Liver (tissue), 9 donors: ENCODE measurements around the gene CYP20A1. TPM values are rescaled to one million over a fixed set of nuclear protein-coding genes. Genes with fewer than 3 reads are reported as not detected.

Source experiments
- DNase-seq: peaks from one replicate; pipeline ENCODE4 v3.0.0-alpha.2; 2017; ENCODE audit warnings: low spot score
- H3K27ac ChIP-seq, 2 donors: one replicate each; pipeline ENCODE4 v1.7.0; 2013; ENCODE audit warnings: inconsistent platforms in 2 of 2, low read length in 2 of 2, control low read depth in 1 of 2, low read depth in 1 of 2, mild to moderate bottlenecking in 1 of 2
- H3K27me3 ChIP-seq, 4 donors: one replicate each; pipeline versions ENCODE4 v1.6.1 to v1.7.0; 2013; ENCODE audit warnings: low read length in 3 of 4, inconsistent platforms in 1 of 4, mild to moderate bottlenecking in 1 of 4, moderate library complexity in 1 of 4; ENCODE audit not compliant: control insufficient read depth in 4 of 4, insufficient read depth in 4 of 4
- H3K36me3 ChIP-seq, 4 donors: one replicate each; pipeline versions ENCODE4 v1.6.1 to v1.7.0; 2013; ENCODE audit warnings: low read length in 3 of 4, mild to moderate bottlenecking in 3 of 4, low read depth in 1 of 4, moderate library complexity in 1 of 4; ENCODE audit not compliant: control insufficient read depth in 4 of 4, insufficient read depth in 3 of 4
- H3K4me1 ChIP-seq, 4 donors: one replicate each; pipeline versions ENCODE4 v1.6.1 to v1.7.0; 2013; ENCODE audit warnings: low read length in 3 of 4, mild to moderate bottlenecking in 3 of 4, moderate library complexity in 1 of 4; ENCODE audit not compliant: control insufficient read depth in 4 of 4, insufficient read depth in 4 of 4
- H3K4me3 ChIP-seq, 3 donors: one replicate each; pipeline versions ENCODE4 v1.6.1 to v1.7.0; 2013; ENCODE audit warnings: low read length in 3 of 3, control low read depth in 1 of 3, low read depth in 1 of 3, mild to moderate bottlenecking in 1 of 3
- H3K9ac ChIP-seq, 2 donors: one replicate each; pipeline ENCODE4 v1.7.0; 2013; ENCODE audit warnings: low read length in 2 of 2, mild to moderate bottlenecking in 2 of 2, moderate library complexity in 2 of 2, control low read depth in 1 of 2, low read depth in 1 of 2
- H3K9me3 ChIP-seq, 4 donors: one replicate each; pipeline versions ENCODE4 v1.6.1 to v1.7.0; 2013; ENCODE audit warnings: low read length in 3 of 4; ENCODE audit not compliant: control insufficient read depth in 4 of 4
- EGR1 ChIP-seq, 2 donors: IDR thresholded peaks; 2 replicates each; pipeline ENCODE4 v1.6.1; 2016 to 2018; ENCODE audit warnings: antibody characterized with exemption in 2 of 2, low read depth in 2 of 2
- FOXA1 ChIP-seq: IDR thresholded peaks from 2 replicates; pipeline ENCODE4 v1.6.1; 2016; ENCODE audit warnings: antibody characterized with exemption
- FOXA2 ChIP-seq: IDR thresholded peaks from 2 replicates; pipeline ENCODE4 v1.6.1; 2016; ENCODE audit warnings: antibody characterized with exemption
- GABPA ChIP-seq, 2 donors: IDR thresholded peaks in 1 of 2; conservative IDR thresholded peaks in 1 of 2; 2 replicates each; pipeline ENCODE4 v1.6.1; 2016; ENCODE audit warnings: antibody characterized with exemption in 2 of 2, mild to moderate bottlenecking in 1 of 2, moderate library complexity in 1 of 2
- HNF4A ChIP-seq, 2 donors: conservative IDR thresholded peaks; 2 replicates each; pipeline ENCODE4 v1.6.1; 2016; ENCODE audit warnings: antibody characterized with exemption in 2 of 2, mild to moderate bottlenecking in 2 of 2
- HNF4G ChIP-seq: IDR thresholded peaks from 2 replicates; pipeline ENCODE4 v1.6.1; 2016; ENCODE audit warnings: antibody characterized with exemption
- JUND ChIP-seq, 2 donors: IDR thresholded peaks; 2 replicates each; pipeline ENCODE4 v1.6.1; 2016; ENCODE audit warnings: antibody characterized with exemption in 2 of 2
- NR2F2 ChIP-seq: IDR thresholded peaks from 2 replicates; pipeline ENCODE4 v1.6.1; 2016; ENCODE audit warnings: antibody characterized with exemption
- RAD21 ChIP-seq, 2 donors: IDR thresholded peaks; 2 replicates each; pipeline ENCODE4 v1.6.1; 2016; ENCODE audit warnings: antibody characterized with exemption in 2 of 2, mild to moderate bottlenecking in 2 of 2
- RXRA ChIP-seq, 2 donors: IDR thresholded peaks; 2 replicates each; pipeline ENCODE4 v1.6.1; 2017 to 2018; ENCODE audit warnings: antibody characterized with exemption in 2 of 2, mild to moderate bottlenecking in 1 of 2
- SP1 ChIP-seq: IDR thresholded peaks from 2 replicates; pipeline ENCODE4 v1.6.1; 2018; ENCODE audit warnings: antibody characterized with exemption, mild to moderate bottlenecking
- TAF1 ChIP-seq: conservative IDR thresholded peaks from 2 replicates; pipeline ENCODE4 v1.6.1; 2016; ENCODE audit warnings: antibody characterized with exemption, mild to moderate bottlenecking
- YY1 ChIP-seq: IDR thresholded peaks from 2 replicates; pipeline ENCODE4 v1.6.1; 2016; ENCODE audit warnings: antibody characterized with exemption, mild to moderate bottlenecking
- WGBS: extraction: QIAGEN DNeasy Blood & Tissue Kit; methylation state at CpG from one replicate; pipeline ENCODE4 v1.1.7; 2013; 5-methylcytosine and 5-hydroxymethylcytosine counted together
- polyA plus RNA-seq, 2 donors: library from polyadenylated mRNA; stranded (reverse) in 1 of 2; unstranded in 1 of 2; fragments of 200-250 nt in 1 of 2; fragments of >200 nt in 1 of 2; fragmentation: Nextera tagmentation in 1 of 2; extraction: Ambion mirVana in 1 of 2; gene quantifications; one replicate each; pipeline versions ENCODE4 v1.2.1 to v1.2.3, GENCODE V29; 2013 to 2015
- total RNA-seq, 2 donors: library from RNA; depleted of rRNA; stranded (reverse); fragments of >200 nt; gene quantifications; one replicate each; pipeline ENCODE4 v1.2.3, GENCODE V29; 2014
- TF ChIP-seq, protein P1 (sequence below): fragments of 150-350 bp; IDR thresholded peaks from 2 replicates; pipeline ENCODE4 v1.5.1; 2017; ENCODE audit warnings: improper control_type of control experiment, low read depth, low read length; ENCODE audit not compliant: missing input control
- TF ChIP-seq, protein P2 (sequence below): IDR thresholded peaks from 2 replicates; pipeline ENCODE4 v1.6.1; 2016; ENCODE audit warnings: antibody characterized with exemption
- TF ChIP-seq, protein P3 (sequence below): IDR thresholded peaks from 2 replicates; pipeline ENCODE4 v1.6.1; 2016; ENCODE audit warnings: antibody characterized with exemption
- TF ChIP-seq, protein P4 (sequence below): IDR thresholded peaks from 2 replicates; pipeline ENCODE4 v1.6.1; 2016; ENCODE audit warnings: antibody characterized with exemption
- donor health status: healthy.
- donor health status: healthy.
- donor health status: healthy.
- donor health status: healthy.
- donor health status: healthy.

The CYP20A1 gene
- total and polyA plus RNA-seq, 4 donors: 5.0 to 22.7 (median 16.1) TPM

DNA sequence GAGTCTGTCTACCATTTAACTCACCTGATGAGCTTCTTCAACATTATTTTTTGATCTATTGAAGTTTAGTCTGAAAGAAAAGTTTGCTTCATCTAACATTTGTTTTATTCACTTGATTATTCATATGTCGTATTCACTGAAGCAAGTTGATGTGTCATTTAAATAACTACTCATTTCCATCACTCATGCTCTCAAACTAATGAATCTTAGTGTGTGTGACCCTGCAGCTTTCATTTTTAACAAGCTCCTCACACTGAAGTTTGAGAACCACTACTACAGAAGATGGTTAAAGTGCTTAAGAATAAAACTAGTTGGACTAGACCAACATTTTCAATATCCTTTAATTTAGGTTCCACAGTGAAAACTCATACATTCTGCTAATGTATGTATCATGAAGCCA, 87.5 kb downstream of the CYP20A1 start:
- Histone ChIP-seq H3K9ac (no peak overlapping the region), H3K36me3 (no peaks in the 10 kb centered on the region), H3K9me3 (no peaks in the 10 kb centered on the region), H3K4me3 (no peak overlapping the region), H3K27me3 (no peaks in the 10 kb centered on the region), H3K4me1 (peaks cover 3 to 13% (median 9%) of the 10 kb centered on the region in 4 donors), H3K27ac (no peak overlapping the region)
- WGBS: 97% methylated on average over 1 of the region's 1 CpG
- no peak for DNase-seq
- TF ChIP-seq, protein P1, sequence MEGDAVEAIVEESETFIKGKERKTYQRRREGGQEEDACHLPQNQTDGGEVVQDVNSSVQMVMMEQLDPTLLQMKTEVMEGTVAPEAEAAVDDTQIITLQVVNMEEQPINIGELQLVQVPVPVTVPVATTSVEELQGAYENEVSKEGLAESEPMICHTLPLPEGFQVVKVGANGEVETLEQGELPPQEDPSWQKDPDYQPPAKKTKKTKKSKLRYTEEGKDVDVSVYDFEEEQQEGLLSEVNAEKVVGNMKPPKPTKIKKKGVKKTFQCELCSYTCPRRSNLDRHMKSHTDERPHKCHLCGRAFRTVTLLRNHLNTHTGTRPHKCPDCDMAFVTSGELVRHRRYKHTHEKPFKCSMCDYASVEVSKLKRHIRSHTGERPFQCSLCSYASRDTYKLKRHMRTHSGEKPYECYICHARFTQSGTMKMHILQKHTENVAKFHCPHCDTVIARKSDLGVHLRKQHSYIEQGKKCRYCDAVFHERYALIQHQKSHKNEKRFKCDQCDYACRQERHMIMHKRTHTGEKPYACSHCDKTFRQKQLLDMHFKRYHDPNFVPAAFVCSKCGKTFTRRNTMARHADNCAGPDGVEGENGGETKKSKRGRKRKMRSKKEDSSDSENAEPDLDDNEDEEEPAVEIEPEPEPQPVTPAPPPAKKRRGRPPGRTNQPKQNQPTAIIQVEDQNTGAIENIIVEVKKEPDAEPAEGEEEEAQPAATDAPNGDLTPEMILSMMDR: no peak
- TF ChIP-seq NR2F2 (no peak), HNF4A (conservative IDR thresholded peaks at IDR 0.05) (no peak), FOXA2 (no peak), HNF4G (no peak), TAF1 (no peak), JUND (IDR thresholded peaks at IDR 0.05) (no peak), SP1 (no peak), FOXA1 (no peak), RXRA (IDR thresholded peaks at IDR 0.05) (no peak), RAD21 (IDR thresholded peaks at IDR 0.05) (no peak), GABPA (IDR thresholded peaks at IDR 0.05 in 1 of 2, conservative IDR thresholded peaks at IDR 0.05 in 1 of 2) (no peak), EGR1 (IDR thresholded peaks at IDR 0.05; ENCODE audit: low read depth in 2 of 2) (no peak), YY1 (no peak)
- TF ChIP-seq, protein P2, sequence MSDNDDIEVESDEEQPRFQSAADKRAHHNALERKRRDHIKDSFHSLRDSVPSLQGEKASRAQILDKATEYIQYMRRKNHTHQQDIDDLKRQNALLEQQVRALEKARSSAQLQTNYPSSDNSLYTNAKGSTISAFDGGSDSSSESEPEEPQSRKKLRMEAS: no peak
- TF ChIP-seq, protein P3, sequence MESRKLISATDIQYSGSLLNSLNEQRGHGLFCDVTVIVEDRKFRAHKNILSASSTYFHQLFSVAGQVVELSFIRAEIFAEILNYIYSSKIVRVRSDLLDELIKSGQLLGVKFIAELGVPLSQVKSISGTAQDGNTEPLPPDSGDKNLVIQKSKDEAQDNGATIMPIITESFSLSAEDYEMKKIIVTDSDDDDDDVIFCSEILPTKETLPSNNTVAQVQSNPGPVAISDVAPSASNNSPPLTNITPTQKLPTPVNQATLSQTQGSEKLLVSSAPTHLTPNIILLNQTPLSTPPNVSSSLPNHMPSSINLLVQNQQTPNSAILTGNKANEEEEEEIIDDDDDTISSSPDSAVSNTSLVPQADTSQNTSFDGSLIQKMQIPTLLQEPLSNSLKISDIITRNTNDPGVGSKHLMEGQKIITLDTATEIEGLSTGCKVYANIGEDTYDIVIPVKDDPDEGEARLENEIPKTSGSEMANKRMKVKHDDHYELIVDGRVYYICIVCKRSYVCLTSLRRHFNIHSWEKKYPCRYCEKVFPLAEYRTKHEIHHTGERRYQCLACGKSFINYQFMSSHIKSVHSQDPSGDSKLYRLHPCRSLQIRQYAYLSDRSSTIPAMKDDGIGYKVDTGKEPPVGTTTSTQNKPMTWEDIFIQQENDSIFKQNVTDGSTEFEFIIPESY: no peak
- TF ChIP-seq, protein P4, sequence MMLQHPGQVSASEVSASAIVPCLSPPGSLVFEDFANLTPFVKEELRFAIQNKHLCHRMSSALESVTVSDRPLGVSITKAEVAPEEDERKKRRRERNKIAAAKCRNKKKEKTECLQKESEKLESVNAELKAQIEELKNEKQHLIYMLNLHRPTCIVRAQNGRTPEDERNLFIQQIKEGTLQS: no peak

DNA sequence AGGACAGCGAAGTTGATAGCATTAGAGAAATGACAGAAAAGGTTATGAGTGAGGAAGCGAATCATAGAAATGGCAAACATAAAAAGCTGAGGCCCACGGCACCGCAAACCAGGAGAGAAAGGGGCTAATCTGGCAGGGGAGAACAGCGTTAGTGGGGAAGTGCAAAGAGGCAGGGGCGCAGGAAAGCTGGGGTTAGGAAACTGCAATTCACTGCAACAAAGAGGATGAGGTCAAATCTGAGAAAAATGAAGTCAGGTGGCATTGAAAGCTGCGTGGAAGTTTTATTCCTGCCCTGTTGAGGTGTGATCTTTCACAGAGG, 88.7 kb downstream of the CYP20A1 start:
- peaks cover 3 to 13% (median 9%) of the 10 kb centered on the region in 4 donors for H3K4me1 ChIP-seq
- H3K9ac ChIP-seq: peak overlapping the region in 1 of 2 donors; percentile 10
- no peaks in the 10 kb centered on the region for H3K9me3 ChIP-seq
- peak overlapping the region; percentile 41 to 78 for H3K27ac ChIP-seq
- no peaks in the 10 kb centered on the region for H3K36me3 ChIP-seq
- DNase-seq: no peak
- 29% methylated on average over 7 of the region's 7 CpGs for WGBS
- TF ChIP-seq EGR1 (IDR thresholded peaks at IDR 0.05; ENCODE audit: low read depth in 2 of 2) (no peak), NR2F2 (peak; percentile 19)
- H3K27me3 ChIP-seq: no peaks in the 10 kb centered on the region
- peak overlapping the region; percentile 74 to 100 (median 90) for H3K4me3 ChIP-seq
